Activated B cell treated with CpG ODN at 0.5 μM for 24 hours (primary cell): ENCODE measurements around the gene DNMBP. TPM values are rescaled to one million over a fixed set of nuclear protein-coding genes. Genes with fewer than 3 reads are reported as not detected.
"Not testable (repeated sequence)": the region's sequence is repeated elsewhere in the genome, so short reads cannot be mapped to it uniquely, and the experiment has no call there.

Source experiments
- ATAC-seq: fragments of 200-7000 bp; cut with Tn5 transposase; one replicate; pipeline ENCODE4 v1.10.0; 2021; ENCODE audit warnings: low read depth, mild to moderate bottlenecking, moderate library complexity
- CTCF ChIA-PET: fragments of 350-600 bp; sonication (Branson Sonifier 250); formaldehyde crosslinking; loops from one replicate; lab custom pipeline; 2021; ENCODE audit warnings: antibody characterized with exemption; lab: Charles Lee
- POLR2A ChIA-PET: fragments of 350-600 bp; sonication (Branson Sonifier 250); formaldehyde crosslinking; loops from one replicate; lab custom pipeline; 2021; ENCODE audit warnings: antibody characterized with exemption; lab: Charles Lee
- DNase-seq: peaks from one replicate; pipeline ENCODE4 v3.0.0; 2022
- H3K27ac Mint-ChIP-seq: one replicate; pipeline ENCODE4 v1.8.0; 2020; ENCODE audit warnings: mixed read lengths
- H3K27me3 Mint-ChIP-seq: one replicate; pipeline ENCODE4 v1.8.0; 2021; ENCODE audit warnings: mixed read lengths
- H3K36me3 Mint-ChIP-seq: one replicate; pipeline ENCODE4 v1.8.0; 2021; ENCODE audit warnings: low read depth, mixed read lengths
- H3K4me1 Mint-ChIP-seq: one replicate; pipeline ENCODE4 v1.8.0; 2021; ENCODE audit warnings: mixed read lengths
- H3K4me3 Mint-ChIP-seq: one replicate; pipeline ENCODE4 v1.8.0; 2020; ENCODE audit warnings: mild to moderate bottlenecking, mixed read lengths
- H3K9me3 Mint-ChIP-seq: one replicate; pipeline ENCODE4 v1.8.0; 2020; ENCODE audit warnings: mixed read lengths
- CTCF ChIP-seq: fragments of 200-600 bp; IDR thresholded peaks from one replicate; pipeline ENCODE4 v1.8.0; 2022; ENCODE audit warnings: antibody characterized with exemption, mild to moderate bottlenecking
- intact Hi-C: fragments of 100-400 bp; cut with micrococcal nuclease; formaldehyde crosslinking; loops from one replicate; pipeline ENCODE4 v1.15.1; 2024
- total RNA-seq: library from RNA; stranded (reverse); gene quantifications from 2 replicates; pipeline ENCODE4 v1.2.3, GENCODE V29; 2022

DNMBP gene
- total RNA-seq, 1 donor from 2014 or later = 13.1 TPM

DNA sequence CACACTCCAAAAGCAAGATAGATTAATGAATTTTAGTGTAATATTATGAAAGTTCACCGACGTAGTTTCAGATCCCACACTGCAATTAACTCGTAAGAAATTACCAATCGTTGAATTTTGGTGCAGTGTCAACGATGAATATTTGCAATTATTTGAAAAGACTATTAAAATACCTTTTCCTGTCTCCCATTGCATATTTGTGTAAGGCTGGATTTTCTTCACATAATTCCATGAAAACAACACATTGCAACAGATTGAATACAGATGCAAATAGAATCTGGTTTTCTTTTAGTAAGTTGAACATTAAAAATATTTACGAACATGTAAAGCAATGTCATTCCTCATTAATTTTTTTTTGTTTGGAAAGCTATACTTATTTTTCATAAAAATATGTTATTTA lies 50.9 kb downstream of the DNMBP start:
- ATAC-seq (no peak), DNase-seq (no peak)
- no peaks in the 10 kb centered on the region for H3K4me1 Mint-ChIP-seq
- H3K36me3 Mint-ChIP-seq = peaks cover 38% of the 10 kb centered on the region
- no peaks in the 10 kb centered on the region for H3K9me3 Mint-ChIP-seq
- H3K27ac Mint-ChIP-seq = no peak overlapping the region
- ChIA-PET CTCF (interaction anchor here (1.1 to 1.4 kb wide), 2 partner anchors 51 to 87 kb away, joined by 4 to 5 read pairs; partner anchors contain the start of gene DNMBP), POLR2A (no interaction called here)
- H3K4me3 Mint-ChIP-seq = no peak overlapping the region
- intact Hi-C loops = no loop called here
- no peak for TF ChIP-seq CTCF
- no peaks in the 10 kb centered on the region for H3K27me3 Mint-ChIP-seq

GRCh38 chr10:99958302-99958701 lies 51.4 kb downstream of the DNMBP start:
- intact Hi-C loops = no loop called here
- DNase-seq (no peak), ATAC-seq (no peak)
- H3K27me3 Mint-ChIP-seq = no peaks in the 10 kb centered on the region
- H3K27ac Mint-ChIP-seq = no peak overlapping the region
- peaks cover 39% of the 10 kb centered on the region for H3K36me3 Mint-ChIP-seq
- ChIA-PET POLR2A (no interaction called here), CTCF (interaction anchor here (1.1 to 1.4 kb wide), 2 partner anchors 52 to 88 kb away, joined by 4 to 5 read pairs; partner anchors contain the start of gene DNMBP)
- TF ChIP-seq CTCF = no peak
- no peaks in the 10 kb centered on the region for H3K9me3 Mint-ChIP-seq
- no peaks in the 10 kb centered on the region for H3K4me1 Mint-ChIP-seq
- H3K4me3 Mint-ChIP-seq = no peak overlapping the region

DNA sequence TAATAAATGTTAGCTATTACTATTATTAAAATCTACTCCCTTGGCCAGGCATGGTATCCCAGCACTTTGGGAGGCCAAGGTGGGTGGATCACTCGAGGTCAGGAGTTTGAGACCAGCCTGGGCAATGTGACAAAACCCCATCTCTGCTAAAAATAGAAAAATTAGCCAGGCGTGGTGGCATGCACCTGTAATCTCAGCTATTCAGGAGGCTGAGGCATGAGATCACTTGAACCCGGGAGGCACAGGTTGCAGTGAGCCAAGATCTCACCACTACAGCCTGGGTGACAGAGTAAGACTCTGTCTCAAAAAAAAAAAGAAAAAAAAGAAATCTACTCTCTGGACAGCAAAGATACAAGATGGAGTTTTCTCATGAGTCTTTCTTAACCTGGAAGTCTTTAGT lies 56.2 kb downstream of the DNMBP start:
- DNase-seq, ATAC-seq, CTCF ChIA-PET, H3K4me3 Mint-ChIP-seq, H3K27ac Mint-ChIP-seq, H3K27me3 Mint-ChIP-seq, POLR2A ChIA-PET, H3K4me1 Mint-ChIP-seq, intact Hi-C loops: not testable (repeated sequence)
- Mint-ChIP-seq H3K36me3 (peaks cover 66% of the 10 kb centered on the region), H3K9me3 (peaks cover 18% of the 10 kb centered on the region)

GRCh38 chr10:99952799-99953198 lies 56.9 kb downstream of the DNMBP start:
- no peak for TF ChIP-seq CTCF
- peaks cover 68% of the 10 kb centered on the region for H3K36me3 Mint-ChIP-seq
- peaks cover 18% of the 10 kb centered on the region for H3K9me3 Mint-ChIP-seq
- ATAC-seq = no peak
- POLR2A ChIA-PET = no interaction called here
- CTCF ChIA-PET = no interaction called here
- no peaks in the 10 kb centered on the region for H3K4me1 Mint-ChIP-seq
- intact Hi-C loops = no loop called here
- H3K4me3 Mint-ChIP-seq = no peak overlapping the region
- H3K27me3 Mint-ChIP-seq = no peaks in the 10 kb centered on the region
- no peak overlapping the region for H3K27ac Mint-ChIP-seq
- no peak for DNase-seq

GRCh38 chr10:99946051-99946450 lies 63.7 kb downstream of the DNMBP start:
- H3K36me3 Mint-ChIP-seq = peaks cover 29% of the 10 kb centered on the region
- DNase-seq, intact Hi-C loops, H3K4me3 Mint-ChIP-seq, H3K27ac Mint-ChIP-seq, POLR2A ChIA-PET, CTCF ChIA-PET, ATAC-seq, H3K4me1 Mint-ChIP-seq, H3K27me3 Mint-ChIP-seq, H3K9me3 Mint-ChIP-seq: not testable (repeated sequence)

- ChIA-PET CTCF (no interaction called here), POLR2A (no interaction called here)
- peaks cover 3% of the 10 kb centered on the region for H3K9me3 Mint-ChIP-seq
- DNase-seq (no peak), ATAC-seq (no peak)
- intact Hi-C loops = no loop called here
- no peak for TF ChIP-seq CTCF
- peaks cover 26% of the 10 kb centered on the region for H3K36me3 Mint-ChIP-seq
- H3K27me3 Mint-ChIP-seq = no peaks in the 10 kb centered on the region
- peaks cover 2% of the 10 kb centered on the region for H3K4me1 Mint-ChIP-seq
- no peak overlapping the region for H3K4me3 Mint-ChIP-seq
- H3K27ac Mint-ChIP-seq = no peak overlapping the region
Measured at GRCh38 chr10:99945263-99945662, 64.5 kb downstream of the DNMBP start.
